ENCODE measurements around the gene EPB41L5.
"Not testable (repeated sequence)": the region's sequence is repeated elsewhere in the genome, so short reads cannot be mapped to it uniquely, and the experiment has no call there.

Gene EPB41L5

GRCh38 chr2:120012771-120013596 lies at the start of gene EPB41L5:
TSS of gene EPB41L5 (plus strand) at chr2:120013077. CDS start at chr2:120019085, 6,008 bp downstream.
- Histone ChIP-seq H3K4me2 (ENCODE audit: low read length) (peak within 1 kb of the TSS; percentile 95), H3K27ac (peak within 1 kb of the TSS; percentile 93), H3K79me2 (peaks cover 9% of the 10 kb centered on the region), H2AFZ (peak within 1 kb of the TSS; percentile 98), H3K27me3 (ENCODE audit: control insufficient read depth, insufficient read depth, low read length) (no peaks in the 10 kb centered on the region), H3K36me3 (ENCODE audit: control insufficient read depth, insufficient read depth, low read length) (no peaks in the 10 kb centered on the region), H3K9ac (peak within 1 kb of the TSS; percentile 63), H3K4me1 (peaks cover 4% of the 10 kb centered on the region), H3K9me3 (ENCODE audit: control insufficient read depth, low read length) (no peaks in the 10 kb centered on the region), H3K4me3 (ENCODE audit: low read depth, low read length) (peak within 1 kb of the TSS; percentile 86)
- peak; percentile 10 for TF ChIP-seq CTCF (IDR thresholded peaks at IDR 0.05)

GRCh38 chr2:119981896-119982295 lies 31.0 kb upstream of the EPB41L5 start:
- Histone ChIP-seq H3K4me2 (ENCODE audit: low read length) (no peak overlapping the region), H3K4me3 (ENCODE audit: low read depth, low read length) (no peak overlapping the region), H2AFZ (no peak overlapping the region), H3K79me2 (no peaks in the 10 kb centered on the region), H3K27me3 (ENCODE audit: control insufficient read depth, insufficient read depth, low read length) (no peaks in the 10 kb centered on the region), H3K9me3 (ENCODE audit: control insufficient read depth, low read length) (no peaks in the 10 kb centered on the region), H3K36me3 (ENCODE audit: control insufficient read depth, insufficient read depth, low read length) (no peaks in the 10 kb centered on the region), H3K9ac (no peak overlapping the region), H3K27ac (no peak overlapping the region), H3K4me1 (no peaks in the 10 kb centered on the region)
- no peak for TF ChIP-seq CTCF (IDR thresholded peaks at IDR 0.05)

GRCh38 chr2:119982506-119982905 lies 30.4 kb upstream of the EPB41L5 start:
- Histone ChIP-seq H3K79me2 (no peaks in the 10 kb centered on the region), H3K9me3 (ENCODE audit: control insufficient read depth, low read length) (no peaks in the 10 kb centered on the region), H3K4me1 (no peaks in the 10 kb centered on the region), H3K4me3 (ENCODE audit: low read depth, low read length) (no peak overlapping the region), H3K36me3 (ENCODE audit: control insufficient read depth, insufficient read depth, low read length) (no peaks in the 10 kb centered on the region), H3K4me2 (ENCODE audit: low read length) (no peak overlapping the region), H3K27me3 (ENCODE audit: control insufficient read depth, insufficient read depth, low read length) (no peaks in the 10 kb centered on the region), H3K27ac (no peak overlapping the region), H3K9ac (no peak overlapping the region), H2AFZ (no peak overlapping the region)
- TF ChIP-seq CTCF (IDR thresholded peaks at IDR 0.05) = no peak

GRCh38 chr2:119983108-119983507 lies 29.8 kb upstream of the EPB41L5 start:
- no peak for TF ChIP-seq CTCF (IDR thresholded peaks at IDR 0.05)
- Histone ChIP-seq H3K9me3 (ENCODE audit: control insufficient read depth, low read length) (no peaks in the 10 kb centered on the region), H3K27me3 (ENCODE audit: control insufficient read depth, insufficient read depth, low read length) (no peaks in the 10 kb centered on the region), H3K27ac (no peak overlapping the region), H3K36me3 (ENCODE audit: control insufficient read depth, insufficient read depth, low read length) (no peaks in the 10 kb centered on the region), H3K4me3 (ENCODE audit: low read depth, low read length) (no peak overlapping the region), H3K4me2 (ENCODE audit: low read length) (no peak overlapping the region), H3K9ac (no peak overlapping the region), H3K4me1 (no peaks in the 10 kb centered on the region), H3K79me2 (no peaks in the 10 kb centered on the region), H2AFZ (no peak overlapping the region)

GRCh38 chr2:119996148-119996547 lies 16.7 kb upstream of the EPB41L5 start:
- Histone ChIP-seq H3K4me2 (ENCODE audit: low read length) (no peak overlapping the region), H3K4me1 (no peaks in the 10 kb centered on the region), H3K9me3 (ENCODE audit: control insufficient read depth, low read length) (no peaks in the 10 kb centered on the region), H3K36me3 (ENCODE audit: control insufficient read depth, insufficient read depth, low read length) (no peaks in the 10 kb centered on the region), H3K27me3 (ENCODE audit: control insufficient read depth, insufficient read depth, low read length) (no peaks in the 10 kb centered on the region), H3K79me2 (no peaks in the 10 kb centered on the region), H3K9ac (no peak overlapping the region), H3K4me3 (ENCODE audit: low read depth, low read length) (no peak overlapping the region), H2AFZ (no peak overlapping the region), H3K27ac (no peak overlapping the region)
- no peak for TF ChIP-seq CTCF (IDR thresholded peaks at IDR 0.05)

GRCh38 chr2:119996896-119997891 lies 15.7 kb upstream of the EPB41L5 start:
- not testable (repeated sequence) for H3K27ac ChIP-seq; H3K9me3 ChIP-seq (ENCODE audit: control insufficient read depth, low read length); H3K4me3 ChIP-seq (ENCODE audit: low read depth, low read length); H3K79me2 ChIP-seq; H3K9ac ChIP-seq; H3K4me1 ChIP-seq; H3K36me3 ChIP-seq (ENCODE audit: control insufficient read depth, insufficient read depth, low read length); H2AFZ ChIP-seq; H3K27me3 ChIP-seq (ENCODE audit: control insufficient read depth, insufficient read depth, low read length); H3K4me2 ChIP-seq (ENCODE audit: low read length)
